ENCODE measurements around the gene C3orf18. TPM values are rescaled to one million over a fixed set of nuclear protein-coding genes. Genes with fewer than 3 reads are reported as not detected.

The C3orf18 gene
- polyA plus RNA-seq, 1 of the 3 experiments (the other 2 are of a cell fraction), result 19.7 TPM

DNA sequence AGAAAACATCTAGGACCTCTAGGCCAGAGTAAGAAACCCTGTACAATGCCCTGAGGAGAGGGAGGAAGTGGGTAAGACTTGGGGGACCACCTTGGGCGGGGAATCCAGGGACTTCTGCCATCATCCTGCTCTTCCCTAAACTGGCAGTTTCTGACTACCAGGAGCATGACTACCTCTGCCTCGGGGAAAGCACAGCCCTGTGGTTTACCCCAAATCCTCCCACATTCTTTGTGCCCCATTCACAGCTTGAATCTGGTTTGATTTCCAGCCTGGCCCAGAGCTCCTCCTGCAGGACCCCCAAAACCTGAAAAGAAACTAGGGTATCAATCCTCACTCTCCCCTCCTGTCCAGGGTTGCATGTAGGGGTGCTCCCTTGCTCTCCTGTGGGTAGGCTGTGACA is 4.7 kb downstream of the C3orf18 start:
- TF ChIP-seq EP300 (IDR thresholded peaks at IDR 0.05; ENCODE audit: borderline replicate concordance in 1 of 2, low read depth in 1 of 2, low read length in 1 of 2), result no peak
- Histone ChIP-seq H3K4me2 (no peak overlapping the region), H3K4me1 (ENCODE audit: control insufficient read depth in 1 of 2, insufficient read depth in 2 of 2, low read depth in 1 of 2, low read length in 1 of 2) (peaks cover 0 to 11% of the 10 kb centered on the region in 2 experiments; a peak in 1 of 4 replicates), H3F3A (replicated peaks; ENCODE audit: insufficient read depth) (no peaks in the 10 kb centered on the region), H3K4me3 (ENCODE audit: low read depth in 2 of 2, low read length in 1 of 2) (no peak overlapping the region), H4K20me1 (ENCODE audit: insufficient read depth) (no peaks in the 10 kb centered on the region), H3K36me3 (replicated peaks in 1 of 2; ENCODE audit: control insufficient read depth in 1 of 2, insufficient read depth in 2 of 2, low read length in 1 of 2) (no peaks in the 10 kb centered on the region), H3K27me3 (ENCODE audit: insufficient read depth) (no peaks in the 10 kb centered on the region), H2AFZ (ENCODE audit: low read depth) (no peak overlapping the region), H3K9me2 (no peaks in the 10 kb centered on the region), H3K9ac (no peak overlapping the region), H3K27ac (ENCODE audit: low read depth in 2 of 2, low read length in 1 of 2) (no peak overlapping the region), H3K9me3 (no peaks in the 10 kb centered on the region), H3K79me2 (ENCODE audit: insufficient read depth) (no peaks in the 10 kb centered on the region)
- 42% methylated on average over 2 of the region's 2 CpGs for WGBS (ENCODE audit: low lambda C conversion rate)
- no peak for DNase-seq
- POLR2A ChIA-PET, result no interaction called here
- CTCF ChIA-PET, result interaction anchor here (1.0 to 31.2 kb wide), 2 partner anchors 13 to 46 kb away, joined by 3 to 648 read pairs; partner anchors contain the start of genes CISH and MAPKAPK3

DNA sequence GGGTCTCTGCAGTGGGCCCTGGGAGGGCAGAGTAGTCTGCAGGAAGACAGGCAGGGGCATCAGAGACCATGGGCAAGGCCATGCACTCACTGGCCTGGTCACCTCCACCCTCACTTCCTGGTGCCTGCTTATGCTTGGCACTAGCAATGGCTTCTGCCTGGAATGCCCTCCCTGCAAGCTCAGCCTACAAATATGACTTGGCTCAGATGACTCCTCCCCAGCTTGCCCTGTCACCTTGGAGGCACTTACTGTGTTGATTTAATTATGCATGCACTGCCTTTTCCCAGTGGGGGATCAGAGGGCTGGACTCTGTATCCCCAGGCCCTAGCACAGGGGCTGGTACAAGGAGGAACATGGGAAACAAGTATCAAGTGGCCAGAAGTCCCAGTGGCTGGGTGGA is 7.8 kb downstream of the C3orf18 start:
- ChIA-PET POLR2A (no interaction called here), CTCF (interaction anchor here (1.0 to 31.2 kb wide), 2 partner anchors 17 to 49 kb away, joined by 3 to 648 read pairs; partner anchors contain the start of genes CISH and MAPKAPK3)
- Histone ChIP-seq H4K20me1 (ENCODE audit: insufficient read depth) (no peaks in the 10 kb centered on the region), H3K4me1 (ENCODE audit: control insufficient read depth in 1 of 2, insufficient read depth in 2 of 2, low read depth in 1 of 2, low read length in 1 of 2) (no peaks in the 10 kb centered on the region; a peak in 1 of 4 replicates), H3K27me3 (ENCODE audit: insufficient read depth) (no peaks in the 10 kb centered on the region), H2AFZ (ENCODE audit: low read depth) (no peak overlapping the region), H3K9me2 (no peaks in the 10 kb centered on the region), H3K27ac (ENCODE audit: low read depth in 2 of 2, low read length in 1 of 2) (no peak overlapping the region), H3K9me3 (no peaks in the 10 kb centered on the region), H3K36me3 (replicated peaks in 1 of 2; ENCODE audit: control insufficient read depth in 1 of 2, insufficient read depth in 2 of 2, low read length in 1 of 2) (no peaks in the 10 kb centered on the region), H3K4me2 (no peak overlapping the region), H3K4me3 (ENCODE audit: low read depth in 2 of 2, low read length in 1 of 2) (no peak overlapping the region), H3F3A (replicated peaks; ENCODE audit: insufficient read depth) (no peaks in the 10 kb centered on the region), H3K79me2 (ENCODE audit: insufficient read depth) (no peaks in the 10 kb centered on the region), H3K9ac (no peak overlapping the region)
- TF ChIP-seq NFIC (IDR thresholded peaks at IDR 0.05; ENCODE audit: borderline replicate concordance) (no peak), NRF1 (IDR thresholded peaks at IDR 0.05; ENCODE audit: low read depth, low read length) (no peak), EZH2phosphoT487 (IDR thresholded peaks at IDR 0.05; ENCODE audit: borderline replicate concordance, low read depth) (no peak), TAF1 (IDR thresholded peaks at IDR 0.05; ENCODE audit: borderline replicate concordance, low read depth, low read length) (no peak), RXRA (IDR thresholded peaks at IDR 0.05; ENCODE audit: borderline replicate concordance, low read depth) (no peak)
- TF ChIP-seq, protein P1, sequence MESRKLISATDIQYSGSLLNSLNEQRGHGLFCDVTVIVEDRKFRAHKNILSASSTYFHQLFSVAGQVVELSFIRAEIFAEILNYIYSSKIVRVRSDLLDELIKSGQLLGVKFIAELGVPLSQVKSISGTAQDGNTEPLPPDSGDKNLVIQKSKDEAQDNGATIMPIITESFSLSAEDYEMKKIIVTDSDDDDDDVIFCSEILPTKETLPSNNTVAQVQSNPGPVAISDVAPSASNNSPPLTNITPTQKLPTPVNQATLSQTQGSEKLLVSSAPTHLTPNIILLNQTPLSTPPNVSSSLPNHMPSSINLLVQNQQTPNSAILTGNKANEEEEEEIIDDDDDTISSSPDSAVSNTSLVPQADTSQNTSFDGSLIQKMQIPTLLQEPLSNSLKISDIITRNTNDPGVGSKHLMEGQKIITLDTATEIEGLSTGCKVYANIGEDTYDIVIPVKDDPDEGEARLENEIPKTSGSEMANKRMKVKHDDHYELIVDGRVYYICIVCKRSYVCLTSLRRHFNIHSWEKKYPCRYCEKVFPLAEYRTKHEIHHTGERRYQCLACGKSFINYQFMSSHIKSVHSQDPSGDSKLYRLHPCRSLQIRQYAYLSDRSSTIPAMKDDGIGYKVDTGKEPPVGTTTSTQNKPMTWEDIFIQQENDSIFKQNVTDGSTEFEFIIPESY (IDR thresholded peaks at IDR 0.05; ENCODE audit: borderline replicate concordance, low read depth), result no peak
- DNase-seq, result no peak

DNA sequence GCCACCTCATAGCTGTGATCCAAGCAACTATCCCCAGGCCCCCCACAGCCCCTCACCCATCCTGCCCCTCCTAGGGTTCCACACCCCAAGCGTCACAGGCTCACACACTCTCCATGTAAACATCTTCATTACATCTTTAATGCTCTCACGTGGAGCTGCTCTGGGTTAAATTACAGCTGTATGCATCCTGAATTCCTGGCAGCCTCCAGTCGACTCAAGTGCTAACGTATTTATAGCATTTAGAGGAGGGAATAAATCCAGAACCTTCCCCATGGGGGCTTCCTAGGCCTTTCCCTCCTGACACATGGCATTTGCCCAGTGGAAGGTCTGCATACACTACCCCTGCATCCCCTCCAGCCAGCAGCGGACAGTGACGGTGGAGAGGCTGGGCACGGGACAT is 9.6 kb downstream of the C3orf18 start:
- Histone ChIP-seq H3K4me1 (ENCODE audit: control insufficient read depth in 1 of 2, insufficient read depth in 2 of 2, low read depth in 1 of 2, low read length in 1 of 2) (peaks cover 0 to under 1% of the 10 kb centered on the region in 2 experiments; a peak in 1 of 4 replicates), H3K4me2 (no peak overlapping the region), H3F3A (replicated peaks; ENCODE audit: insufficient read depth) (no peaks in the 10 kb centered on the region), H3K27ac (ENCODE audit: low read depth in 2 of 2, low read length in 1 of 2) (no peak overlapping the region), H4K20me1 (ENCODE audit: insufficient read depth) (no peaks in the 10 kb centered on the region), H2AFZ (ENCODE audit: low read depth) (no peak overlapping the region), H3K9me3 (no peaks in the 10 kb centered on the region), H3K27me3 (ENCODE audit: insufficient read depth) (no peaks in the 10 kb centered on the region), H3K4me3 (ENCODE audit: low read depth in 2 of 2, low read length in 1 of 2) (no peak overlapping the region), H3K9me2 (no peaks in the 10 kb centered on the region), H3K36me3 (replicated peaks in 1 of 2; ENCODE audit: control insufficient read depth in 1 of 2, insufficient read depth in 2 of 2, low read length in 1 of 2) (no peaks in the 10 kb centered on the region), H3K79me2 (ENCODE audit: insufficient read depth) (no peaks in the 10 kb centered on the region), H3K9ac (no peak overlapping the region)
- WGBS (ENCODE audit: low lambda C conversion rate), result 83% methylated on average over 6 of the region's 7 CpGs
- ChIA-PET CTCF (interaction anchor here (1.0 to 31.2 kb wide), 5 partner anchors 9 to 209 kb away, joined by 3 to 648 read pairs (median 10); partner anchors contain the start of genes C3orf18, CISH and MAPKAPK3), POLR2A (interaction anchor here (1.2 kb wide), 1 partner anchor 11 kb away, joined by 4 read pairs; the partner anchor contains the start of gene HEMK1)
- no peak for TF ChIP-seq TCF12 (IDR thresholded peaks at IDR 0.05)
- TF ChIP-seq YY1 (IDR thresholded peaks at IDR 0.05; ENCODE audit: low read depth), result no peak
- TF ChIP-seq SMC3 (IDR thresholded peaks at IDR 0.05; ENCODE audit: low read depth, low read length), result no peak
- no peak for TF ChIP-seq RCOR1 (IDR thresholded peaks at IDR 0.05; ENCODE audit: low read length)
- TF ChIP-seq EZH2phosphoT487 (IDR thresholded peaks at IDR 0.05; ENCODE audit: borderline replicate concordance, low read depth), result no peak
- TF ChIP-seq TAF1 (IDR thresholded peaks at IDR 0.05; ENCODE audit: borderline replicate concordance, low read depth, low read length), result no peak
- TF ChIP-seq, protein P2, sequence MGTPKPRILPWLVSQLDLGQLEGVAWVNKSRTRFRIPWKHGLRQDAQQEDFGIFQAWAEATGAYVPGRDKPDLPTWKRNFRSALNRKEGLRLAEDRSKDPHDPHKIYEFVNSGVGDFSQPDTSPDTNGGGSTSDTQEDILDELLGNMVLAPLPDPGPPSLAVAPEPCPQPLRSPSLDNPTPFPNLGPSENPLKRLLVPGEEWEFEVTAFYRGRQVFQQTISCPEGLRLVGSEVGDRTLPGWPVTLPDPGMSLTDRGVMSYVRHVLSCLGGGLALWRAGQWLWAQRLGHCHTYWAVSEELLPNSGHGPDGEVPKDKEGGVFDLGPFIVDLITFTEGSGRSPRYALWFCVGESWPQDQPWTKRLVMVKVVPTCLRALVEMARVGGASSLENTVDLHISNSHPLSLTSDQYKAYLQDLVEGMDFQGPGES (IDR thresholded peaks at IDR 0.05; ENCODE audit: low read depth, low read length), result no peak
- TF ChIP-seq, protein P3, sequence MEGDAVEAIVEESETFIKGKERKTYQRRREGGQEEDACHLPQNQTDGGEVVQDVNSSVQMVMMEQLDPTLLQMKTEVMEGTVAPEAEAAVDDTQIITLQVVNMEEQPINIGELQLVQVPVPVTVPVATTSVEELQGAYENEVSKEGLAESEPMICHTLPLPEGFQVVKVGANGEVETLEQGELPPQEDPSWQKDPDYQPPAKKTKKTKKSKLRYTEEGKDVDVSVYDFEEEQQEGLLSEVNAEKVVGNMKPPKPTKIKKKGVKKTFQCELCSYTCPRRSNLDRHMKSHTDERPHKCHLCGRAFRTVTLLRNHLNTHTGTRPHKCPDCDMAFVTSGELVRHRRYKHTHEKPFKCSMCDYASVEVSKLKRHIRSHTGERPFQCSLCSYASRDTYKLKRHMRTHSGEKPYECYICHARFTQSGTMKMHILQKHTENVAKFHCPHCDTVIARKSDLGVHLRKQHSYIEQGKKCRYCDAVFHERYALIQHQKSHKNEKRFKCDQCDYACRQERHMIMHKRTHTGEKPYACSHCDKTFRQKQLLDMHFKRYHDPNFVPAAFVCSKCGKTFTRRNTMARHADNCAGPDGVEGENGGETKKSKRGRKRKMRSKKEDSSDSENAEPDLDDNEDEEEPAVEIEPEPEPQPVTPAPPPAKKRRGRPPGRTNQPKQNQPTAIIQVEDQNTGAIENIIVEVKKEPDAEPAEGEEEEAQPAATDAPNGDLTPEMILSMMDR (IDR thresholded peaks at IDR 0.05), result no peak
- no peak for DNase-seq
